H9 (cell line): Measurements from ENCODE around the gene PREP. TPM values are rescaled to one million over a fixed set of nuclear protein-coding genes. Genes with fewer than 3 reads are reported as not detected.

Experiments used
- DNase-seq: peaks from one replicate; pipeline ENCODE4 v3.0.0-alpha.2; 2017
- H2AFZ ChIP-seq: one replicate; pipeline ENCODE4 v1.6.1; 2013; ENCODE audit warnings: mild to moderate bottlenecking, low read length, control low read depth, moderate library complexity
- H2AK5ac ChIP-seq: 2 replicates; pipeline ENCODE4 v1.6.1; 2013; ENCODE audit warnings: low read length, control low read depth, mixed read lengths; ENCODE audit not compliant: insufficient read length
- H2BK120ac ChIP-seq: one replicate; pipeline ENCODE4 v1.6.1; 2013; ENCODE audit warnings: low read depth, mild to moderate bottlenecking, low read length, control low read depth, inconsistent platforms; ENCODE audit not compliant: poor library complexity, severe bottlenecking
- H2BK12ac ChIP-seq: 2 replicates; pipeline ENCODE4 v1.6.1; 2013; ENCODE audit warnings: low read length, control low read depth, mixed read lengths, low read depth; ENCODE audit not compliant: insufficient read length
- H2BK15ac ChIP-seq: 2 replicates; pipeline ENCODE4 v1.6.1; 2013; ENCODE audit warnings: low read depth, low read length, control low read depth
- H2BK20ac ChIP-seq: one replicate; pipeline ENCODE4 v1.6.1; 2013; ENCODE audit warnings: low read depth, mild to moderate bottlenecking, low read length, control low read depth, inconsistent platforms; ENCODE audit not compliant: poor library complexity, severe bottlenecking
- H2BK5ac ChIP-seq: 2 replicates; pipeline ENCODE4 v1.6.1; 2013; ENCODE audit warnings: low read length, control low read depth, mixed read lengths; ENCODE audit not compliant: insufficient read length
- H3K14ac ChIP-seq: 2 replicates; pipeline ENCODE4 v1.6.1; 2013; ENCODE audit warnings: low read length, control low read depth; ENCODE audit not compliant: insufficient read depth
- H3K18ac ChIP-seq: 2 replicates; pipeline ENCODE4 v1.6.1; 2013; ENCODE audit warnings: low read depth, mild to moderate bottlenecking, mixed read lengths, low read length, control low read depth; ENCODE audit not compliant: insufficient read length
- H3K23ac ChIP-seq: 2 replicates; pipeline ENCODE4 v1.6.1; 2013; ENCODE audit warnings: low read length, control low read depth, mixed read lengths, low read depth; ENCODE audit not compliant: insufficient read length
- H3K23me2 ChIP-seq: 2 replicates; pipeline ENCODE4 v1.6.1; 2013; ENCODE audit warnings: low read depth, mild to moderate bottlenecking, mixed read lengths, low read length, control low read depth; ENCODE audit not compliant: insufficient read length, poor library complexity, severe bottlenecking
- H3K27ac ChIP-seq: 2 replicates; pipeline ENCODE4 v1.5.1; 2013; ENCODE audit warnings: low read length, control low read depth, mixed read lengths, low read depth; ENCODE audit not compliant: insufficient read length
- H3K27me3 ChIP-seq: 2 replicates; pipeline ENCODE4 v1.6.1; 2013; ENCODE audit warnings: low read length, control low read depth, inconsistent platforms; ENCODE audit not compliant: insufficient read depth
- H3K4ac ChIP-seq: 2 replicates; pipeline ENCODE4 v1.6.1; 2013; ENCODE audit warnings: low read depth, mild to moderate bottlenecking, control low read depth, inconsistent platforms, low read length, moderate library complexity
- H3K4me1 ChIP-seq: 2 replicates; pipeline ENCODE4 v1.6.1; 2013; ENCODE audit warnings: low read length, control low read depth, inconsistent platforms; ENCODE audit not compliant: insufficient read depth
- H3K4me2 ChIP-seq: 2 replicates; pipeline ENCODE4 v1.6.1; 2013; ENCODE audit warnings: low read length, control low read depth, mixed read lengths; ENCODE audit not compliant: insufficient read length, insufficient read depth
- H3K56ac ChIP-seq: 2 replicates; pipeline ENCODE4 v1.6.1; 2013; ENCODE audit warnings: low read depth, mild to moderate bottlenecking, mixed read lengths, low read length, control low read depth; ENCODE audit not compliant: insufficient read length
- H3K79me1 ChIP-seq: 2 replicates; pipeline ENCODE4 v1.6.1; 2013; ENCODE audit warnings: low read depth, mild to moderate bottlenecking, moderate library complexity, low read length, control low read depth, inconsistent platforms; ENCODE audit not compliant: insufficient read depth, poor library complexity, severe bottlenecking
- H3K79me2 ChIP-seq: 2 replicates; pipeline ENCODE4 v1.6.1; 2013; ENCODE audit warnings: low read length, control low read depth, inconsistent platforms; ENCODE audit not compliant: insufficient read depth
- H3K9ac ChIP-seq: 2 replicates; pipeline ENCODE4 v1.6.1; 2013; ENCODE audit warnings: low read length, control low read depth, mixed read lengths; ENCODE audit not compliant: insufficient read length; ENCODE audit errors: extremely low read depth
- H3K9me3 ChIP-seq: one replicate; pipeline ENCODE4 v1.6.1; 2013; ENCODE audit warnings: low read depth, low read length, inconsistent platforms; ENCODE audit not compliant: control insufficient read depth
- H3T11ph ChIP-seq: one replicate; pipeline ENCODE4 v1.6.1; 2013; ENCODE audit warnings: mild to moderate bottlenecking, low read length, control low read depth, inconsistent platforms
- H4K20me1 ChIP-seq: one replicate; pipeline ENCODE4 v1.6.1; 2013; ENCODE audit not compliant: control insufficient read depth, insufficient read length, insufficient read depth
- H4K5ac ChIP-seq: 2 replicates; pipeline ENCODE4 v1.6.1; 2013; ENCODE audit warnings: low read depth, mild to moderate bottlenecking, mixed read lengths, low read length, control low read depth; ENCODE audit not compliant: insufficient read length
- H4K8ac ChIP-seq: replicated peaks from 2 replicates; pipeline ENCODE4 v1.6.1; 2013; ENCODE audit warnings: low read length, control low read depth, mixed read lengths, low read depth; ENCODE audit not compliant: insufficient read length
- H4K91ac ChIP-seq: 2 replicates; pipeline ENCODE4 v1.6.1; 2013; ENCODE audit warnings: low read depth, mild to moderate bottlenecking, moderate library complexity, mixed read lengths, low read length, control low read depth; ENCODE audit not compliant: insufficient read length
- H3K27ac Mint-ChIP-seq, 3 experiments: 2 replicates in 2 of 3; 3 replicates in 1 of 3; pipeline ENCODE4 v1.8.0; 2020 to 2021; ENCODE audit warnings: mixed read lengths in 3 of 3, mild to moderate bottlenecking in 1 of 3, moderate library complexity in 1 of 3
- H3K27me3 Mint-ChIP-seq: 2 replicates; pipeline ENCODE4 v1.8.0; 2021; ENCODE audit warnings: low read depth, mild to moderate bottlenecking, moderate library complexity, mixed read lengths
- H3K36me3 Mint-ChIP-seq, 3 experiments: 2 replicates in 2 of 3; 3 replicates in 1 of 3; pipeline ENCODE4 v1.8.0; 2020 to 2021; ENCODE audit warnings: low read depth in 3 of 3, mixed read lengths in 3 of 3; ENCODE audit not compliant: insufficient read depth in 1 of 3
- H3K4me1 Mint-ChIP-seq, 2 experiments: 2 replicates each; pipeline ENCODE4 v1.8.0; 2020; ENCODE audit warnings: mixed read lengths in 2 of 2
- H3K4me3 Mint-ChIP-seq, 2 experiments: 2 replicates in 1 of 2; 3 replicates in 1 of 2; pipeline ENCODE4 v1.8.0; 2020 to 2021; ENCODE audit warnings: mild to moderate bottlenecking in 2 of 2, mixed read lengths in 2 of 2, moderate library complexity in 1 of 2
- H3K9me3 Mint-ChIP-seq, 2 experiments: 2 replicates in 1 of 2; 3 replicates in 1 of 2; pipeline ENCODE4 v1.8.0; 2020; ENCODE audit warnings: mild to moderate bottlenecking in 2 of 2, mixed read lengths in 2 of 2, moderate library complexity in 1 of 2
- CTCF ChIP-seq: fragments of 200-600 bp; sonication (generic); conservative IDR thresholded peaks from 3 replicates; pipeline ENCODE4 v1.8.0; 2021; ENCODE audit warnings: antibody characterized with exemption, mild to moderate bottlenecking
- WGBS: extraction: QIAGEN DNeasy Blood & Tissue Kit; methylation state at CpG from one replicate; pipeline ENCODE4 v1.1.7; 2013; ENCODE audit warnings: missing lambda C conversion rate, low lambda C conversion rate, mixed read lengths; ENCODE audit not compliant: insufficient read length; ENCODE audit errors: extremely low coverage; 5-methylcytosine and 5-hydroxymethylcytosine counted together
- total RNA-seq: library from RNA; stranded (reverse); gene quantifications from 2 replicates; pipeline ENCODE4 v1.2.1, GENCODE V29; 2021

The PREP gene
- total RNA-seq, 1 experiment from 2014 or later = 54.0 TPM

- H3K36me3 Mint-ChIP-seq = peaks cover 43 to 54% (median 46%) of the 10 kb centered on the region in 3 experiments
- no peak for DNase-seq
- H3K9ac ChIP-seq = no peak overlapping the region
- no peaks in the 10 kb centered on the region for H3K9me3 ChIP-seq
- no peak overlapping the region for H2BK120ac ChIP-seq
- H3K9me3 Mint-ChIP-seq = peaks cover 6 to 9% of the 10 kb centered on the region in 2 experiments
- no peak for TF ChIP-seq CTCF
- WGBS = no CpG with 5 or more reads among the region's 1 CpG
- no peak overlapping the region for H3K4me2 ChIP-seq
- no peak overlapping the region for H3K27ac ChIP-seq
- no peak overlapping the region for H4K5ac ChIP-seq
- H2BK20ac ChIP-seq = no peak overlapping the region
- H2BK5ac ChIP-seq = no peak overlapping the region
- no peak overlapping the region for H3K23ac ChIP-seq
- H3K23me2 ChIP-seq = no peaks in the 10 kb centered on the region
- no peak overlapping the region for H3T11ph ChIP-seq
- H3K14ac ChIP-seq = no peak overlapping the region
- no peaks in the 10 kb centered on the region for H3K4me1 ChIP-seq
- H3K27ac Mint-ChIP-seq = no peak overlapping the region; a peak in 1 of 7 replicates
- no peak overlapping the region for H3K4ac ChIP-seq
- H4K20me1 ChIP-seq = no peaks in the 10 kb centered on the region
- peaks cover 0 to 7% of the 10 kb centered on the region in 2 experiments; a peak in 2 of 4 replicates for H3K4me1 Mint-ChIP-seq
- no peak overlapping the region for H4K8ac ChIP-seq
- no peaks in the 10 kb centered on the region for H3K27me3 ChIP-seq
- no peak overlapping the region for H2AK5ac ChIP-seq
- H4K91ac ChIP-seq = no peak overlapping the region
- no peaks in the 10 kb centered on the region for H3K79me2 ChIP-seq
- no peak overlapping the region for H3K18ac ChIP-seq
- H3K27me3 Mint-ChIP-seq = no peaks in the 10 kb centered on the region
- no peak overlapping the region for H2AFZ ChIP-seq
- H3K79me1 ChIP-seq = no peaks in the 10 kb centered on the region
- no peak overlapping the region for H2BK12ac ChIP-seq
- H2BK15ac ChIP-seq = no peak overlapping the region
- H3K56ac ChIP-seq = no peak overlapping the region
- no peak overlapping the region for H3K4me3 Mint-ChIP-seq
Observed at GRCh38 chr6:105357165-105357564, 45.7 kb downstream of the PREP start.
